Epithelial cell of esophagus (primary cell): ENCODE results near the gene RALGPS1.

Experiments used
- DNase-seq: peaks from one replicate; pipeline ENCODE4 v3.0.0; 2010; ENCODE audit warnings: low read depth
- H3K4me3 ChIP-seq: 2 replicates; pipeline ENCODE4 v1.5.1; 2011; ENCODE audit warnings: mild to moderate bottlenecking, low read length, control low read depth
- CTCF ChIP-seq: IDR thresholded peaks from 2 replicates; pipeline ENCODE4 v1.5.1; 2011; ENCODE audit warnings: low read depth, mild to moderate bottlenecking, low read length, control low read depth, inconsistent platforms; ENCODE audit not compliant: insufficient read depth; ENCODE audit errors: missing control alignments

The RALGPS1 gene

DNA sequence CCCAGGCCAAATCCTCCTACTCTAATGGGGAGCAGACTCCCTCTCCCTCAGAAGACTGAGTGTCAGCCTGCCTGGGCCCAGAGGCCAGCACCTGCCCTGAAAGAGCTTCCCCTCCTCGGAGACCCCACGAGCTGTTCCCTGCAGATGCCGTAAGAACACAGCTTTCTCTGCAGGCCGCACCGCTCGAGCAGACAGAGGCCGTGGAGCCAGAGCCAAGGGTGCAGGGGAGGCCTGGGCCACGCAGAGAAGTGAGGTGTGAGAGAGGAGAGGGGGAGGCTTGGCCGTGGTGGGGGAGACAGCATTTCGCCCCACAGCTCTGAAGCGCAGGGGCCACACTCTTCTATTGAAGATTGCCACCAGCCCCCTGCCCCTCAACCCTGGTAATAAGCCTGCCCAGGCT, 287.1 kb downstream of the RALGPS1 start:
- TF ChIP-seq CTCF, result no peak
- no peak overlapping the region for H3K4me3 ChIP-seq
- DNase-seq, result no peak

GRCh38 chr9:127202461-127203169, 288.0 kb downstream of the RALGPS1 start:
- no peak for DNase-seq
- TF ChIP-seq CTCF, result no peak
- no peak overlapping the region for H3K4me3 ChIP-seq

DNA sequence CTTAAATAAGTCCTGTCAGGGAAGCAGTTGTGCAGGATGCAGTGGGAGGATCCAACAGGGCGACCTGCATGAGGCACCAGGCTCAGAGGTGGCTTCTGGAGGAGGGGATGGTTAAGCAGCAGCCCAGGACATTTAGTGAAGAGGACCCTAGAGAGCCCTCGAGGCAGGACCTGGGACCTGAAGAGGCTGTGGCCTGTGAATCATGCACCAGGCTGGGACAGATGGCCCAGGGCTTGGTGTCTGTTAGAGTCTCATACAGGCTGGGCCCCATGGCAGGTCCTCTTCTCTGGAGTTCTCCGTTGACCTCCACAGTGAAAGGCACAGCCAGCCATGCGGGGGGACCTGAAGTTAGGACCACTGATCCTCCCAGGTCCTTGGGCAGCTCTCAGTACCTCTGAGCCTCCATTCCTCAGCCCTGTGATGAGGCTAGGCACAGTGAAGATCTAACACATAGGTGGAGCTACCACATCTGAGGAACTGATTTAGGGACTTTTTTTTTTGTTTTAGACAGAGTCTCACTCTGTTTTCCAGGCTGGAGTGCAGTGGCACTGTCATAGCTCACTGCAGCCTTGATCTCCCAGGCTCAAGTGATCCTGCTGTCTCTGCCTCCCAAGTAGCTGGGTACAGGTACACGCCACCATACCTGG, 289.2 kb downstream of the RALGPS1 start:
- TF ChIP-seq CTCF, result no peak
- H3K4me3 ChIP-seq, result no peak overlapping the region
- no peak for DNase-seq

DNA sequence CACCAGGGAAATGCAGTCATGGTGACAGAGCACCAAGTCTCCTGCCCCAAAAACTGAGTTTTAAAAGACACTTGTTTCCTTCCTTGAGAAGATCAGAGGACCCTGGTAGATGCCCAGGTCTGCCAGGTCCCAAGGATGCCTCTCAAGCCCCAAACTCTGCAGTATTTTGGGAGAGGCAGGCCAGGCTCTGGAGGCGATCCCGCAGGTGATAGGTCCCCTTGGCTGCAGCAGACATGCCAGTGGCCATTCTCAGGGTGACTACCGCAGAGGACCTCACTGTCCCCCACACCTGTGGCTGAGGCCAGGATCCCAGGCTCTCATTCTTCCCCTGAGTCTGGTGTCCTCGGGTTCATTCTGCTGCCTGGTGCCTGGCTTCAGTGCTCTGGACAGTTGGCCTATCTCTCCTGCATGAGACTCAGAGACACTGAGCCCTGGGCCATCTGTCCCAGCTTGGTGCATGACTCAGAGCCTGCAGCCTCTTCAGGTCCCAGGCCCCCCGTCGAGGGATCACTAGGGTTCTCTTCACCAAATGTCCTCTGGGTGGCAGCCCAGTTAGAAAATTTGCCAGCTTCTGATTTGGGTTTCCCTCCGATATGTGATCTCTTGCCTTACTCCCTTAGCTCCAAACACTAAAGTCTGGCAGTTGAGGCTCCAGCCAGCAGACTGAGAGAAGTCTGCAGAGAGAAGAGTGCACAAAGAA, 290.3 kb downstream of the RALGPS1 start:
- TF ChIP-seq CTCF, result peak; percentile 28
- no peak overlapping the region for H3K4me3 ChIP-seq
- DNase-seq, result no peak

- TF ChIP-seq CTCF, result no peak
- no peak overlapping the region for H3K4me3 ChIP-seq
- no peak for DNase-seq
These were observed 291.4 kb downstream of the RALGPS1 start for GRCh38 chr9:127205952-127206351.

DNA sequence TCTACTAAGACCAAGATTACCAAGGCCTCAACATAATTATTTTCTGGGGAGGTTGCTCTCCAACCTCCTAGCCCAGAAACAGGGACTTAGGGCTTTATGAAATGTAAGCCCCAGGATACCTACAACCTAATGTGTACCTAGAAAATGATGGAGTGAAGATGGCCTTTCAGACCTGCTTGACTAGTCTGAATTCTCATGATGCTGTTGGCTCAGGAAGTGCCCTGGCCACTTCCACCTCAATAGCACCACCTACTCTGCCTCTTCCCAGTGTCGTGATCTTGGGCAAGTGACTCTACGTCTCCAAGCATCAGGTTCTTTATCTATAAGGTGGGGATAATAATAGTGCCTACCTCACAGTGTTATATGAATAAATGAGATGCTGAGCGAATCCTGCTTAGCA, 292.1 kb downstream of the RALGPS1 start:
- DNase-seq, result no peak
- TF ChIP-seq CTCF, result no peak
- no peak overlapping the region for H3K4me3 ChIP-seq
